D341Med (cell line): ENCODE data around the gene ANO9.
"Not testable (repeated sequence)": the region's sequence is repeated elsewhere in the genome, so short reads cannot be mapped to it uniquely, and the experiment has no call there.

Source experiments
- DNase-seq: peaks from one replicate; pipeline ENCODE4 v3.0.0; 2012; ENCODE audit warnings: low spot score

Gene ANO9

DNA sequence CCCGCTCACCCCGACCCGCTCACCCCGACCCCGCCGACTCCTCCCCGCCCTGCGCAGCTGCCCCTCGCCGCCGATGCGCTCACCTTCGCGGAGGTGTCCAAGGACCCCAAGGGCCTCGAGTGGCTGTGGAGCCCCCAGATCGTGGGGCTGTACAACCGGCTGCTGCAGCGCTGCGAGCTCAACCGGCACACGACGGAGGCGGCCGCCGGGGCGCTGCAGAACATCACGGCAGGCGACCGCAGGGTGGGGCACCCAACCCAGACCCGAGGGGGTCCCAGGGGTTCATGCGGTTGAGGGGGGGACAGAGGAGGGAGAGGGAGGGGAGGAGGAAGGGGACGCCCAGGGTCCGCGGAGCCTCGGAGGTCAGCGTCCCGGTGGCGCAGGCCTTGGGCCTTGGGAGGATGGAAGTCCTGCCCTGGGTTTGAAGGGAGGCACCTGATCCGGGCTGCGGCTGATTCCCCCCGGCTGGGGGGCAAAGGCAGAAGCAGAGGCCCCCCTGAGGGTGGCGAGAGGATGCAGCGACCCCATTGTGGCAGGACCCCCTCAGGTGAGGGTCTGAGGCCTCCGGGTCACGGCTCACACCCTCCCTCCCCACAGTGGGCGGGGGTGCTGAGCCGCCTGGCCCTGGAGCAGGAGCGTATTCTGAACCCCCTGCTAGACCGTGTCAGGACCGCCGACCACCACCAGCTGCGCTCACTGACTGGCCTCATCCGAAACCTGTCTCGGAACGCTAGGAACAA, 38.6 kb downstream of the ANO9 start:
- no peak for DNase-seq

DNA sequence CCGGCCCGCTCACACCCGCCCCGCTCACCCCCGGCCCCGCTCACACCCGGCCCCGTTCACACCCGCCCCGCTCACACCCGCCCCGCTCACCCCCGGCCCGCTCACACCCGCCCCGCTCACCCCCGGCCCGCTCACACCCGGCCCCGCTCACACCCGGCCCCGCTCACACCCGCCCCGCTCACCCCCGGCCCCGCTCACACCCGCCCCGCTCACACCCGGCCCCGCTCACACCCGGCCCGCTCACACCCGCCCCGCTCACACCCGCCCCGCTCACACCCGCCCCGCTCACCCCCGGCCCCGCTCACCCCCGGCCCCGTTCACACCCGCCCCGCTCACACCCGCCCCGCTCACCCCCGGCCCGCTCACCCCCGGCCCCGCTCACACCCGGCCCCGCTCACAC, 40.6 kb downstream of the ANO9 start:
- not testable (repeated sequence) for DNase-seq

DNA sequence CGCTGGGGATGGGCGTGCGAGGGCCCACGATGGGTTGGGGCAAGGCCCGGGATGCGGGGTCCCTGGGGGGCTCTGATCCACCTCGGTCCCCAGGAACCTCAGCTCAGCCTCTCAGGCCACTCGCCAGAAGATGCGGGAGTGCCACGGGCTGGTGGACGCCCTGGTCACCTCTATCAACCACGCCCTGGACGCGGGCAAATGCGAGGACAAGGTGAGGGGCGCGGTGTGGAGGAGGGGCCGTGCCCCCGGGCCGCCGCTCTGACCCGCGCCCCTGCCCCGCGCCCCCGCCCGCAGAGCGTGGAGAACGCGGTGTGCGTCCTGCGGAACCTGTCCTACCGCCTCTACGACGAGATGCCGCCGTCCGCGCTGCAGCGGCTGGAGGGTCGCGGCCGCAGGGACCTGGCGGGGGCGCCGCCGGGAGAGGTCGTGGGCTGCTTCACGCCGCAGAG, 41.5 kb downstream of the ANO9 start:
- DNase-seq = no peak

DNA sequence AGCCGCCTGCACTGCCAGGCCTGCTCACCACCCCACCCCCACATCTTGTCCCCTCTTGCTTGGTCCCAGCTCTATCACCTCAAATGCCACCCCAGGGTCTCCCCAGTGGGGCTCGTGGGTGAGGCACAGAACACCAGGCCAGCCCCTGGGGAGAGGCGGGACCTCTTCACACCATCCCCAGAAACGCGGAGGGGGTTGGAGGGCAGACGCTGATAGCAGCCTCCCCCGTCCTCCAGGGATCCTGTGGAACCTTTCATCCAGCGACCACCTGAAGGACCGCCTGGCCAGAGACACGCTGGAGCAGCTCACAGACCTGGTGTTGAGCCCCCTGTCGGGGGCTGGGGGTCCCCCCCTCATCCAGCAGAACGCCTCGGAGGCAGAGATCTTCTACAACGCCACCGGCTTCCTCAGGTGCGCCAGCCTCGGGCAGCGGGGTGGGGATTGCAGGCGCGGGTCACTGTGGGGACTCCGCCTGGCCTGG, 42.0 kb downstream of the ANO9 start:
- no peak for DNase-seq

DNA sequence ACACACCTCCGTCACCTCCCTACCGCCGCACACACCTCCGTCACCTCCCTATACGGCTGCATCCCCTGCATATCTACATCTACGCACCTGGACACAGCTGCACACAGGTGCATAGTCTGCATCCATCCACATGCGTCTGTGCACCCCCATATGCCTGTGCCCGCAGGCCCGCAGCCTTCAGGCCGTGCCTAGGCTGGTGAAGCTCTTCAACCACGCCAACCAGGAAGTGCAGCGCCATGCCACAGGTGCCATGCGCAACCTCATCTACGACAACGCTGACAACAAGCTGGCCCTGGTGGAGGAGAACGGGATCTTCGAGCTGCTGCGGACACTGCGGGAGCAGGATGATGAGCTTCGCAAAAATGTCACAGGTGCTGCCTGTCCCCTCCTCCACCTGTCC, 43.0 kb downstream of the ANO9 start:
- no peak for DNase-seq

DNA sequence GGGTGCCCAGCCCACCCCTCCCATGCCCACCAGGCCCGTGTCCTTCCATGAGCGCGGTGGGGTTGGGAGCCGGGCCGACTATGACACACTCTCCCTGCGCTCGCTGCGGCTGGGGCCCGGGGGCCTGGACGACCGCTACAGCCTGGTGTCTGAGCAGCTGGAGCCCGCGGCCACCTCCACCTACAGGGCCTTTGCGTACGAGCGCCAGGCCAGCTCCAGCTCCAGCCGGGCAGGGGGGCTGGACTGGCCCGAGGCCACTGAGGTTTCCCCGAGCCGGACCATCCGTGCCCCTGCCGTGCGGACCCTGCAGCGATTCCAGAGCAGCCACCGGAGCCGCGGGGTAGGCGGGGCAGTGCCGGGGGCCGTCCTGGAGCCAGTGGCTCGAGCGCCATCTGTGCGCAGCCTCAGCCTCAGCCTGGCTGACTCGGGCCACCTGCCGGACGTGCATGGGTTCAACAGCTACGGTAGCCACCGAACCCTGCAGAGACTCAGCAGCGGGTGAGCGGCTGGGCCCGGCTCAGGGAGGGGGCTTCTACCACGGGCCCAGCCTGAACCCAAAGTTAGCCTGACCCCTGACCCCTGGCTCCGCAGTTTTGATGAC, 44.8 kb downstream of the ANO9 start:
- peak; percentile 85 for DNase-seq

DNA sequence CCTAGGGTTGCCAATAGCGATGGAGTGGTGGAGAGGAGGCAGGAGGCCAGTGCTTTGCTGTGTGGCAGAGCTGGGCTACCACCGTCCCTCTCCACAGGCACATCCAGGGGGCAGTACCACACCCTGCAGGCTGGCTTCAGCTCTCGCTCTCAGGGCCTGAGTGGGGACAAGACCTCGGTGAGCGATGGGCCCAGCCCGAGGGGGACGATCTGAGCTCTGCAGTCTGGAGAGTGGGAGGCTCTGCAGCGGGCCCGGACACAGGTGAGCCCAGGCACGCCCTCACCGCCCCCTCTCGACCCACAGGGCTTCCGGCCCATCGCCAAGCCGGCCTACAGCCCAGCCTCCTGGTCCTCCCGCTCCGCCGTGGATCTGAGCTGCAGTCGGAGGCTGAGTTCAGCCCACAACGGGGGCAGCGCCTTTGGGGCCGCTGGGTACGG, 45.3 kb downstream of the ANO9 start:
- DNase-seq = peak; percentile 72

DNA sequence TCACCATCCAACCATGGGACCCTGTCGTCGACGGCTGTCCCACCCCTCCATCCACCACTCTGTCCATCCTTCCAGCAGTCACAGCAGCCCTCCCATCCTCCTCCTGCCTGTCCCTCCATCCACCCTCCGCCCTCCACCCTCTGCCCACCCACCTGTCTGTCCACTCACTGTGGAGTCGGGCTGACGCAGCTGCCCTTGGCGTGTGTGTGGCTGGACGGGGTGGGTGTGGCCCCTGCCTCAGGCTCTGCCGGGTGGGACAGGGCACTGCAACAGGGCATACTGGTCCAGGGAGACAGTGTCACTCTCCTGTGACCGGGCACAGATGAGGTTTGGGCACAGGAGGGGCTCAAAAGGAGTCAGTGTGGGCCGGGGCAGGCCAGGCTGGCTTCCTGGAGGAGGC, 45.9 kb downstream of the ANO9 start:
- no peak for DNase-seq

DNA sequence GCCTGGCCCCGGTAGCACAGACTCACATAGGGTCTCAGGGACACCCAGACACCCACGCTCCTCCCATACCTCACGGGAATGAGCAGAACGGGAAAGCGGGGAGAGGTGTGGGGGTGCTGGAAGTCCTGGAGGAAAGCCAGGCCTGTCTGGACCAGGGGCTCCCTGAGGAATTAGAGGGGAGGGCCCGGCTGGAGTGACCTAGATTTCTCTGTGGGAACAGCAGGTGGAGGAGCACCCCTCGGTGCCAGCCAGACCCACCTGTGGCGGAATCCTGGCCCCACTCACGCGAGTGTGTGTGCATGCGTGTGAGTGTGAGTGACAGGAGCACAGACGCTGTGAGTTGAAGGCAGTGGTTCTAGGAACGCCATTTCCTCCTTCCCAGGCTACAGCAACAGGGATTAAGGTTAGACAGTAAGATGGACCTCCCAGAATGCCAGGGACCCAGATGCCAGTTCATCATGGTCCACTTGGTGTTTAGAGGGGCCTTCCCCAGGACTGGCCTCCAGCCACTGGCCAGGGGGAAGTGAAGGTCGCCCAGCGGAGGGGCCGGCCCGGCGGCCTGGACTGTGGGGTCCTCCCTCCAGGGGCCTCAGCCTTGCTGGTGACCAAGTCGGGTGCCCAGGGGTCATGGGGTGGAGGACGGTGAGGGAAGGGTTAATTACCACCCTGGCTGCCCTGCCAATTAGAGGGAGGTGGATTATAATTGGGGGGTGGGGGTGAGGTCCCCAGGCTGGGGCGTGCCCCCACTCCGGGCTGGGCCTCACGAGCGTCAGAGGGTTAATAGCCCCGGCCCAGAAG, 46.8 kb downstream of the ANO9 start:
- no peak for DNase-seq

DNA sequence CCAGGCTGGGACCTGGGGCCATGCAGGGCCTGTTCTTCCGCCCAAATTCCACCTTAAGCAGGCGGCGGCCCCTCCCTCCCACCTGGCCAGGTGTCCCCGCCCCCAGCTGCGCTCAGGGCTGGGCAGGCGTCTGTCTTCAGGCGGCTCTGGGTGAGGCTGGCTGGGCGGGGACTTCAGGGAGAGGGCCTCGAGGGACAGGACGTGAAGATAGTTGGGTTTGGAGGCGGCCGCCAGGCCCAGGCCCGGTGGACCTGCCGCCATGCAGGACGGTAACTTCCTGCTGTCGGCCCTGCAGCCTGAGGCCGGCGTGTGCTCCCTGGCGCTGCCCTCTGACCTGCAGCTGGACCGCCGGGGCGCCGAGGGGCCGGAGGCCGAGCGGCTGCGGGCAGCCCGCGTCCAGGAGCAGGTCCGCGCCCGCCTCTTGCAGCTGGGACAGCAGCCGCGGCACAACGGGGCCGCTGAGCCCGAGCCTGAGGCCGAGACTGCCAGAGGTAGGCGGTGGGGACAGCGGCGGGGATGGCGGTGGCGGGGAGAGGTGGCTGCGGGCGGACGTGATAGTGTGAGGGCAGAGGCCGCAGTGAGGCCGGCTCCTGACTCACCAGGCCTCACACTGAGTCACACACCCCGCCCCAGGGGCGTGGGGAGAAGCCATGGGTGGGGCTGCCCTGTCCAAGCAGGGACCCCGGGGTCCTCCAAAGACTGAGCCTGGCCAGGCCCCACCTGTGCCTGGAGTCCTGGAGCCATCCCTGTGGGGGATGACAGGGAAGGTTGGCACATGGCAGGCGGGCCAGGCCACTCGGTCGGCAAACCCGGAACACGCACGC, 47.6 kb downstream of the ANO9 start, which contains the start of gene PKP3:
Gene PKP3 (plus strand): TSS at position 176 of the 824 bp plus-strand sequence. CDS start 84 bp downstream, at position 260.
- DNase-seq = no peak

DNA sequence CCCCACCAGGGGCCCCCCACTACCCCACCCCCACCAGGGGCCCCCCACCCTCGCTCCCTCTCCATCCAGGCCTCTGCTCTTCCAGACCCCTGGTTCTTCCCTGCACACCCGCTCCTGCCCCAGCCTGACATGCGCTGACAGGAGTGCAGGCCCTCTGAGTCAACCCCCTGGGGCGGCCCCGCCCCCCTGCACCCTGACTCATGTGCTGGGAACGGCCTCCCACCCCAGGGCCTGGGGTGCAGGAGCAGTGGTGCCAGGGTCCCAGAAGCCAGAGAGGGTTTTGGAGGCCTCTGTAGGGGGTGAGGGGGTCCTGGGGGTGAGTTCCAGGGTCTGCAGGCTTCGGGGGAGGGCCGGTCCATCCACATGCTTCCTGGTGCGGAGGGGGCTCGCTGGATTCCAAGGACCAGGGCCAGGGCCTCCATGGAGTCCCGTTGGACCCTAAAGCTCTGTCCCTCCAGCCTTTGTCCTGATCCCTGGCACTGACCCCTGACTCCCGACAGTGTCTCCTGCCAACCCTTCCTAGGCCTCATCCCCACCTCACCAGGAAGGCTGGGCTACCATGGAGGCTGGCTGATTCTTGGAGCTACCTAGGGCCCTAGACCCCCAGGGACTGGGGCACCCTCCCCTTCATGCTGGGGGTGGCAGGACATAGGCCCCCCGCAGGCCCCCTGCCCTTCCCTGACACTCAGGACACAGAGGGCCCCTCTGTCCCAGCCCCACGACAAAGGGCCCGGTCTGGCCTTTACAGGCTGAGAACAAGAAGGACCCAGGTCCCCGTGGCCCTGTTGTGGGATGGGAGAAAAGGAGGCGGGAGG, 48.4 kb downstream of the ANO9 start:
- DNase-seq = no peak

DNA sequence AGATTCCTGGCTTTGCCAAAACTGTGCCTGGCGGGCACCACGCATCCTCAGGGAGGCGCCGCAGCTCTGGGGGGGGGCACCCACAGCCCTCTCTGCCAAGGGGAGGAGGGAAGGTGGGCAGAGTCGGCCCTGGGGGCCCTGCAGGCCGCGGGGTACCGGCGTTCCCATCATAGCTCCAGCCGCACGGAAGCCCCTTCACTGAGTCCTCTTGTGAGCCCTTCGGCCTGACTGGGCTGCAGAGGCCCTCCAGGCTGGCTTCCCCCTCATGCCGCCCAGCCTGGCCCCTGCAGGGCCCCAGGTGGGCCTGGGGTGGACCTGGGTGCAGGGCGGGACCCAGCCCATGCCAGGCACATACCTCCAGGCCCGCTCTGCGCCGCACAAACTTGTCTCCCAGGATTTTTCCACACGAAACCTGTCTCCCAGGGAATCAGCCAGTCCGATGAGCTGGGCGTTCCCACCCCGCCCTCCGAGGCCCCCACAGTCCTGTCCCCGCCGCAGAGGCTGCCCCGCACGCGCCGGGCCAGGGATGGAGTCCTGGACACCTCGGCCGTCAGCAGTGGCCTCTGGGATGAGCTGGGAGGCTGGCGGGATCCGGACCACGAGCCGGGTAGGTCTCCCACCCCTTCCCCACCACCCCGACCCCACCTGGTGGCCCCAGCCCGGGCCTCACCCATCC, 49.6 kb downstream of the ANO9 start:
- DNase-seq = no peak

DNA sequence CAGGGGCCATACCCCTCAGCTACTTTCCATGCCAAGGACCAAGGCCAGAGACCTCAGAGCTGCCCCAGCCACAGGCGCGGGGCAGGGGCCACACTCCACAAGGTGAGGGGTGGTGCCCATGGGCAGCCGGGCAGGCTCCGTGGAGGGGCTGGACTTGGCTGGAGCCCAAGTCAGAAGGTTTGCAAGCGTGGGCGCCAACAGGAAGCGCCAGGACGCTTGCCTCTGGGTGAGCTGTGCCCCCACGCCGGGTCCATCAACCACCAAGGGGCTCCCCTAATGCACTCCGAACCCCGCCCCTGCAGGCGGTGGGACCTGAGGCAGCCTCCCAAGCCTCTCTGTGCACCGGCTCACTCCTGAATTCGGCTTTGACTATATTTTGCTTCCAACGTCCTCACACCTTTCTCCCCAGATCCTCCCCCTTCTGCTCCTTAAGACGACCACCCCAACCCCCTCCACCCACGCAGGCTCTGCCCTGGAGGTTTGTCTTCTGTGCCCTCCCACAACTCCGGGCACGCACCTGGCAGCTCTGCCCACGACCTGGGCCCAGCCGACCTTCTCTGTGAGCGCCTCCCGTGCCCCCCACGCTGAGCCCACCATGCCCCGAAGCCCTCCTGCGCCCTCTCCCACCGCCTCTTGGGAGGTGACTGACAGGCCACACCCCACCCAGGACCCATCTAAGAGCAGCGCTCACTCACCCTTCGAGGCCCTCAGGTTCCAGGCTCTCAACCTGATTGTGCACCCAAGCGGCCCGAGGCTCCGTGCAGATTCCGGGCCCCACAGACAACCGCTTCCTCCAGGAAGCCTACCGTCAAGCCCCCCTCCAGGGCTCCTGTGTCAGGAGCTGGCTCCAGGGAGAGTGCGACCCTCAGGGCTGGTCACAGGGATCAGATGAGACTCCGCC, 50.4 kb downstream of the ANO9 start:
- DNase-seq = no peak

DNA sequence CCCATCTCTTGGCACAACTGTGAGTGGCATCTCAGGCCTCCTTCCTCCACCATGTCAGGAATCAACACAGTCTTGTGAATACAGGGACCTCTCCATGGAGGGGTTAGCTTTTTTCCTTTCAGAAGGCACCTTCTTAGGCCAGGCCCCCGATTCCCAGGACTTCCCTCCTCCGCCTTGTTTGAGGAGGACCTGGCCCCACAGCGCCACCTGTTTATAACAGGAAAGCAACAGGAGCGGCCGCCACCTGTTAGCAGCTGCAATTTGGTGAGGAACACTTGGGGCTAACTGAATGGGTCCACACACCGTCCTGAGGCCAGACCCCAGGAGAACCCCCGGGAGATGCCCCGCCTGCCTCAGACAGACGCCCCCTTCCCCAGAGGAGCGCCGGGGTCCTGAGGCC, 51.6 kb downstream of the ANO9 start:
- DNase-seq = no peak

DNA sequence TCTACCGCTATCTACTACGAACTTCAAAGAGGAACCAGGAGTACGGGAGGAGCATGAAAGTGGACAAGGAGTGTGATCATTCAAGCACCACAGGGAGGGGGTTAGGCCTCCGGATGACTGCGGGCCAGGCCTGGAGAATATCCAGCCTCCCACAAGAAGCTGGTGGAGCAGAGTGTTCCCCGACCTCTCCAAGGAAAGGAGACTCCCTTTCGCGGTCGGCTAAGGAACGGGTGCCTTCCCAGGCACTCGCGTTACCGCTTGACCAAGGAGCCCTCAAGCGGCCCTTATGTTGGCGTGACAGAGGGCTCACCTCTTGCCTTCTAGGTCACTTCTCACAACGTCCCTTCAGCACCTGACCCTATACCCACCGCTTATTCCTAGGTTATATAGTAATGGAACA, 52.4 kb downstream of the ANO9 start:
- DNase-seq = not testable (repeated sequence)

DNA sequence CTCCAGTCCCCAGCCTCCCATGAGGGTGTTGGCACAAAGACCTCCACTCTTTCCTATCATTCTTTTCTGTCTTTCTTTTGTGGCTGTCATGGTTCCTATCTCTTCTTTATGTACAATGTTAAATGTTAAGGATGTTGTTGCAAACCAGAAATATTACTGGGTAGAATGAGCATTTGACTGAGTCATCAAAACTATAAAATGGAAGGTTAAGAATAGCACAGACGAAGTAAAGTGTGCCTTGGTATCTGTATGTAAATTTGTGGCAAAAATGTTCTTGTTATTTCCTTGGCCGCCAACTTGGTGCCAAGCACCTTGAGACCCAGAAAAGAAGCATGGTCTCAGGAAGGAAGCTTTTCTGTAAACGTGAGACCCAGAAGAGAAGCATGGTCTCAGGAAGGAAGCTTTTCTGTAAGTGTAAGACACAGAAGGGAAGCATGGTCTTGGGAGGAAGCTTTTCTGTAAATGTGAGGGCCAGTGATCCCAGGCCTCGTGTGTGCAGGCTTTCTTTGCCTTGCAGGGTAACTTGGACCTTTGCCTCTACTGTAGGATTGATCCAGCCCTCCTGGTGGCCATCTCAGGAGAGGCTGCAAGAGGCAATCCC, 54.5 kb downstream of the ANO9 start:
- no peak for DNase-seq

DNA sequence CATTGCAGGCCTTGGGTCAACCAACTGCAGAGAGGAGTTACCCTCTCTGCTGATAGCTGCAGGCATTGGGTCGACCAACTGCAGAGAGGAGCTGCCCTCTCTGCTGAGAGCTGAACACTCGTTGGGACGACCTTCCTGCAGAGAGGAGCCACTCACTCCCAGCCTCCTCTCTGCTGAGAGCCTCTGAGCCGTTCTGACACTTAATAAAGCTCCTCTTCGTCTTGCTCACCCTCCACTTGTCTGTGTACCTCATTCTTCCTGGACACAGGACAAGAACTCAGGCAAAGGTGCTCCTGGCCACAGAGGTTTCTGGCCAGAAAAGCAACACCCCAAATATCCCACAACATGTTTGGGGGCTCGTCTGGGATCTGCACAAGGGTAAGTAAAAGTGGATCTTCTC, 55.3 kb downstream of the ANO9 start:
- DNase-seq = no peak

DNA sequence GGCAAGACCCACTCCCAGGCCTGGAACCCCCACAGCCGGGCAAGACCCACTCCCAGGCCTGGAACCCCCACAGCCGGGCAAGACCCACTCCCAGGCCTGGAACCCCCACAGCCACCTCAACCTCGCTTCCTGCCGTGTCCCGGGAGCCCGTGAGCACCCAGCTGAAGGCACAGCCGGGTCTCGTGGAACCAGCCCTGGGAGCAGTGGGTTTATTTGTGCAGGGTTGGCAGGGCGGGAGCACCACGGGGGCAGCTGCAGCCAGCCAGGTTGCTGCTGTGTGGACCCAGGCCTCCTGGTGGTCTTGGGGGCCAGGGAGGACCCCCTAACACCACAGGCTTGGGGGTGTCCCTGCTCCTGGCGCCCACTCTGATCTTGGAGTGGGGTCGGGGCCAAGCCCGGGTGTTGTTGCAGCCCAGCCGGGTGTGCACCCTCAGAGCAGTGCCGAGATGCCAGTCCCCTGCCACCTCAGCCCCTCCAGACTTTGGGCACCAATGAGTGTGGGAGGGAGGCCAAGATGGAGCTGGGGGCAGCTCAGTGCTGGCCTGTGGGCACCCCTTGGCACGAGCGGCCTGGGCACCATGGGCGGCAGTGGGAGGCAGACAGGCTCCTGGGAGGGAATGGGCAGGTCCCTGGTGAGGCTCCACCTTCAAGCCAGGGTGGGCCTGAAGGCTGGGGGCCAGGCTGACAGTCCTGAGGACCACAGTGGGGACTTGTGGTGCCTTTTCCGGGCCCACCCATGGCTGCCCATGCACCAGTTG, 56.0 kb downstream of the ANO9 start:
- DNase-seq = no peak
